IgD-negative memory B cell (primary cell): ENCODE results near the gene PHACTR4. TPM values are rescaled to one million over a fixed set of nuclear protein-coding genes. Genes with fewer than 3 reads are reported as not detected.
"Not testable (repeated sequence)": the region's sequence is repeated elsewhere in the genome, so short reads cannot be mapped to it uniquely, and the experiment has no call there.

ENCODE experiments used
- H3K27ac Mint-ChIP-seq, 3 donors: one replicate each; pipeline ENCODE4 v1.8.0; 2020 to 2022; ENCODE audit warnings: mild to moderate bottlenecking in 3 of 3, mixed read lengths in 3 of 3, moderate library complexity in 1 of 3
- H3K27me3 Mint-ChIP-seq: one replicate; pipeline ENCODE4 v1.8.0; 2021; ENCODE audit warnings: mixed read lengths
- H3K36me3 Mint-ChIP-seq: one replicate; pipeline ENCODE4 v1.8.0; 2020; ENCODE audit warnings: mild to moderate bottlenecking, mixed read lengths
- H3K4me1 Mint-ChIP-seq, 3 donors: one replicate each; pipeline ENCODE4 v1.8.0; 2020 to 2022; ENCODE audit warnings: mixed read lengths in 3 of 3, mild to moderate bottlenecking in 1 of 3
- H3K4me3 Mint-ChIP-seq, 4 donors: one replicate each; pipeline ENCODE4 v1.8.0; 2020 to 2022; ENCODE audit warnings: mild to moderate bottlenecking in 4 of 4, mixed read lengths in 4 of 4, moderate library complexity in 3 of 4
- H3K9me3 Mint-ChIP-seq, 3 donors: one replicate each; pipeline ENCODE4 v1.8.0; 2020 to 2021; ENCODE audit warnings: mixed read lengths in 3 of 3, mild to moderate bottlenecking in 1 of 3
- polyA plus RNA-seq: library from polyadenylated mRNA; unstranded; fragments of 300-500 nt; fragmentation: Illumina TruSeq; gene quantifications from one replicate; pipeline ENCODE4 v1.2.3, GENCODE V29; 2021

PHACTR4 gene
- polyA plus RNA-seq, 1 donor from 2014 or later: 18.5 TPM

- H3K27ac Mint-ChIP-seq: no peak overlapping the region
- H3K4me3 Mint-ChIP-seq: no peak overlapping the region
- no peaks in the 10 kb centered on the region for H3K27me3 Mint-ChIP-seq
- H3K36me3 Mint-ChIP-seq: peaks cover 2% of the 10 kb centered on the region
- H3K4me1 Mint-ChIP-seq: no peaks in the 10 kb centered on the region
- H3K9me3 Mint-ChIP-seq: no peaks in the 10 kb centered on the region
Observed at GRCh38 chr1:28466226-28466778, 96.8 kb downstream of the PHACTR4 start.

GRCh38 chr1:28470146-28470545 lies 100.6 kb downstream of the PHACTR4 start:
- Mint-ChIP-seq H3K4me1 (no peaks in the 10 kb centered on the region), H3K4me3 (no peak overlapping the region), H3K36me3 (peaks cover 3% of the 10 kb centered on the region), H3K27ac (no peak overlapping the region), H3K27me3 (no peaks in the 10 kb centered on the region), H3K9me3 (no peaks in the 10 kb centered on the region)

GRCh38 chr1:28479497-28479896 lies 110.0 kb downstream of the PHACTR4 start:
- not testable (repeated sequence) for H3K36me3 Mint-ChIP-seq, H3K4me1 Mint-ChIP-seq, H3K27me3 Mint-ChIP-seq, H3K9me3 Mint-ChIP-seq, H3K27ac Mint-ChIP-seq
- H3K4me3 Mint-ChIP-seq: peak overlapping the region in 1 of 4 donors; percentile 37

GRCh38 chr1:28480308-28480707 lies 110.8 kb downstream of the PHACTR4 start:
- no peaks in the 10 kb centered on the region for H3K9me3 Mint-ChIP-seq
- no peak overlapping the region for H3K27ac Mint-ChIP-seq
- no peak overlapping the region for H3K4me3 Mint-ChIP-seq
- H3K36me3 Mint-ChIP-seq: peaks cover 10% of the 10 kb centered on the region
- no peaks in the 10 kb centered on the region for H3K27me3 Mint-ChIP-seq
- peaks cover 0 to 4% (median 2%) of the 10 kb centered on the region in 3 donors for H3K4me1 Mint-ChIP-seq

- Mint-ChIP-seq H3K36me3 (peaks cover 7% of the 10 kb centered on the region), H3K27me3 (no peaks in the 10 kb centered on the region), H3K9me3 (no peaks in the 10 kb centered on the region), H3K4me1 (peaks cover 0 to 4% (median 0%) of the 10 kb centered on the region in 3 donors), H3K4me3 (no peak overlapping the region), H3K27ac (no peak overlapping the region)
Observed at GRCh38 chr1:28482138-28482537, 112.6 kb downstream of the PHACTR4 start.

- Mint-ChIP-seq H3K4me3 (no peak overlapping the region), H3K9me3 (no peaks in the 10 kb centered on the region), H3K36me3 (peaks cover 7% of the 10 kb centered on the region), H3K27ac (no peak overlapping the region), H3K4me1 (peaks cover 0 to 4% (median 0%) of the 10 kb centered on the region in 3 donors), H3K27me3 (no peaks in the 10 kb centered on the region)
Observed at GRCh38 chr1:28482702-28483101, 113.2 kb downstream of the PHACTR4 start.

- H3K4me1 Mint-ChIP-seq: peaks cover 0 to 4% (median 0%) of the 10 kb centered on the region in 3 donors
Observed at GRCh38 chr1:28494737-28495136, 125.2 kb downstream of the PHACTR4 start.

GRCh38 chr1:28499553-28499952 lies 130.0 kb downstream of the PHACTR4 start:
- H3K27ac Mint-ChIP-seq: no peak overlapping the region
- no peaks in the 10 kb centered on the region for H3K9me3 Mint-ChIP-seq
- peaks cover 0 to 3% (median 1%) of the 10 kb centered on the region in 3 donors for H3K4me1 Mint-ChIP-seq
- H3K27me3 Mint-ChIP-seq: no peaks in the 10 kb centered on the region
- peaks cover 2% of the 10 kb centered on the region for H3K36me3 Mint-ChIP-seq
- no peak overlapping the region for H3K4me3 Mint-ChIP-seq

More at GRCh38 chr1:28494737-28495136, 125.2 kb downstream of the PHACTR4 start:
- Mint-ChIP-seq H3K4me3 (no peak overlapping the region), H3K27ac (no peak overlapping the region), H3K9me3 (no peaks in the 10 kb centered on the region), H3K27me3 (no peaks in the 10 kb centered on the region), H3K36me3 (peaks cover 4% of the 10 kb centered on the region)

- Mint-ChIP-seq H3K9me3 (peaks cover 0 to 3% (median 0%) of the 10 kb centered on the region in 3 donors), H3K36me3 (no peaks in the 10 kb centered on the region), H3K27ac (peak overlapping the region in 1 of 3 donors; percentile 7), H3K27me3 (no peaks in the 10 kb centered on the region), H3K4me3 (peak overlapping the region in 1 of 4 donors; percentile 59), H3K4me1 (peaks cover 7 to 10% (median 7%) of the 10 kb centered on the region in 3 donors)
Observed at GRCh38 chr1:28501925-28502324, 132.4 kb downstream of the PHACTR4 start.

- peak overlapping the region in 2 of 3 donors; percentile 36 to 72 for H3K27ac Mint-ChIP-seq
- H3K4me1 Mint-ChIP-seq: peaks cover 7 to 11% (median 10%) of the 10 kb centered on the region in 3 donors
- H3K36me3 Mint-ChIP-seq: no peaks in the 10 kb centered on the region
- no peaks in the 10 kb centered on the region for H3K27me3 Mint-ChIP-seq
- H3K4me3 Mint-ChIP-seq: peak overlapping the region in 2 of 4 donors; percentile 76 to 93
- H3K9me3 Mint-ChIP-seq: peaks cover 0 to 3% (median 0%) of the 10 kb centered on the region in 3 donors
Observed at GRCh38 chr1:28503117-28503516, 133.6 kb downstream of the PHACTR4 start.

- H3K9me3 Mint-ChIP-seq: peaks cover 0 to 3% (median 0%) of the 10 kb centered on the region in 3 donors
- H3K27me3 Mint-ChIP-seq: no peaks in the 10 kb centered on the region
- H3K4me1 Mint-ChIP-seq: peaks cover 29 to 36% (median 34%) of the 10 kb centered on the region in 3 donors
- peak within 1 kb of the TSS; percentile 93 to 100 (median 96) for H3K4me3 Mint-ChIP-seq
- H3K27ac Mint-ChIP-seq: peak within 1 kb of the TSS; percentile 91 to 99 (median 94)
- H3K36me3 Mint-ChIP-seq: peaks cover 4% of the 10 kb centered on the region
Observed at GRCh38 chr1:28505406-28506187, 136.1 kb downstream of the PHACTR4 start, which contains the start of gene RCC1. TSS of gene RCC1 (plus strand) at chr1:28506043. CDS start at chr1:28529867, 23,824 bp downstream.

GRCh38 chr1:28506907-28507246 lies 137.3 kb downstream of the PHACTR4 start:
- peak overlapping the region; percentile 91 to 99 (median 94) for H3K27ac Mint-ChIP-seq
- H3K4me1 Mint-ChIP-seq: peaks cover 34 to 42% (median 41%) of the 10 kb centered on the region in 3 donors
- no peaks in the 10 kb centered on the region for H3K27me3 Mint-ChIP-seq
- H3K36me3 Mint-ChIP-seq: peaks cover 10% of the 10 kb centered on the region
- H3K9me3 Mint-ChIP-seq: peaks cover 0 to 3% (median 0%) of the 10 kb centered on the region in 3 donors
- H3K4me3 Mint-ChIP-seq: peak overlapping the region; percentile 93 to 100 (median 96)

- H3K4me3 Mint-ChIP-seq: peak overlapping the region; percentile 93 to 100 (median 96)
- peaks cover 14% of the 10 kb centered on the region for H3K36me3 Mint-ChIP-seq
- peak overlapping the region; percentile 91 to 99 (median 94) for H3K27ac Mint-ChIP-seq
- H3K27me3 Mint-ChIP-seq: no peaks in the 10 kb centered on the region
- H3K4me1 Mint-ChIP-seq: peaks cover 37 to 45% (median 45%) of the 10 kb centered on the region in 3 donors
- H3K9me3 Mint-ChIP-seq: peaks cover 0 to 3% (median 0%) of the 10 kb centered on the region in 3 donors
Observed at GRCh38 chr1:28507247-28507645, 137.7 kb downstream of the PHACTR4 start.

GRCh38 chr1:28507646-28508434 lies 138.3 kb downstream of the PHACTR4 start:
- peak overlapping the region; percentile 93 to 100 (median 96) for H3K4me3 Mint-ChIP-seq
- H3K27me3 Mint-ChIP-seq: no peaks in the 10 kb centered on the region

GRCh38 chr1:28508435-28508754 lies 138.9 kb downstream of the PHACTR4 start:
- Mint-ChIP-seq H3K27me3 (no peaks in the 10 kb centered on the region), H3K36me3 (peaks cover 16% of the 10 kb centered on the region), H3K4me1 (peaks cover 43 to 55% (median 49%) of the 10 kb centered on the region in 3 donors), H3K9me3 (peaks cover 0 to 3% (median 0%) of the 10 kb centered on the region in 3 donors), H3K4me3 (peak overlapping the region; percentile 93 to 100 (median 96)), H3K27ac (peak overlapping the region; percentile 20 to 91 (median 62))

More at GRCh38 chr1:28507646-28508434, 138.3 kb downstream of the PHACTR4 start:
- Mint-ChIP-seq H3K4me1 (peaks cover 43 to 51% (median 49%) of the 10 kb centered on the region in 3 donors), H3K36me3 (peaks cover 15% of the 10 kb centered on the region), H3K9me3 (peaks cover 0 to 3% (median 0%) of the 10 kb centered on the region in 3 donors), H3K27ac (peak overlapping the region; percentile 62 to 94 (median 91))
